ENCODE data around the gene COL18A1. TPM values are rescaled to one million over a fixed set of nuclear protein-coding genes. Genes with fewer than 3 reads are reported as not detected.

COL18A1 gene
- total RNA-seq, 2 donors from 2014 or later: 117 to 134 TPM

- no peak for DNase-seq (ENCODE audit: low spot score)
- Histone ChIP-seq H3K4me3 (peak overlapping the region in 1 of 2 donors; percentile 77), H3K27ac (peak overlapping the region in 1 of 2 donors; percentile 90), H3K36me3 (no peaks in the 10 kb centered on the region), H3K9me3 (no peaks in the 10 kb centered on the region), H3K4me1 (peaks cover 0 to 80% of the 10 kb centered on the region in 2 donors), H3K27me3 (no peaks in the 10 kb centered on the region)
- TF ChIP-seq CTCF (IDR thresholded peaks at IDR 0.05): no peak
Observed at GRCh38 chr21:45407629-45408247, 2.8 kb downstream of the COL18A1 start.

DNA sequence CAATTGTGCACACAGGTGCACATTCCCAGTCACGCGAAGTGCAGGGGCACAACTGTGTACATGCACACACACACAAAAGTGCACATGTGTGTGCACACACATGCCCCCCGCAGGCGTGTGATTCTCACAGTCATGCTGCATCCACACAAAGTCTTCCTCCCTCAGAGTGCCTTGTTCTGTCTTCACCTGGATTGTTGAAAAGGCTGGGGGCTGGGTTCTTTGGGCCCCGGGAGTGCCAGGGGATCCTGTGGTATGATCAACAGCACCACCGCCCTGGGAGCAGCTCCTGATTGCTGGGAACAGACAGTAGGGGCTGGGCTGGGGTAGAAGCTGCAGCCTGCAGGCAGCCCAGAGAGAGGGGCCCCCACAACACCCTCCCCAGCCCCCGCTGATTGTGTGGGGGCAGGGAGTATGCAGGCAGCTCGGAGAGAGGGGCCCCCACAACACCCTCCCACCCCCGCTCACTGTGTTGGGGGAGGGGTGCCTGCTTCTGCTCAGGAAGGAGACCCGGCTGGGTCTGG, 3.4 kb downstream of the COL18A1 start:
- no peak for TF ChIP-seq CTCF (IDR thresholded peaks at IDR 0.05)
- Histone ChIP-seq H3K27ac (peak overlapping the region; percentile 90 to 91), H3K9me3 (no peaks in the 10 kb centered on the region), H3K27me3 (no peaks in the 10 kb centered on the region), H3K36me3 (no peaks in the 10 kb centered on the region), H3K4me3 (no peak overlapping the region), H3K4me1 (peaks cover 0 to 86% of the 10 kb centered on the region in 2 donors)
- no peak for DNase-seq (ENCODE audit: low spot score)

GRCh38 chr21:45408801-45409261, 3.9 kb downstream of the COL18A1 start:
- peaks cover 0 to 89% of the 10 kb centered on the region in 2 donors for H3K4me1 ChIP-seq
- TF ChIP-seq CTCF (IDR thresholded peaks at IDR 0.05): no peak
- H3K36me3 ChIP-seq: no peaks in the 10 kb centered on the region
- peak overlapping the region; percentile 90 to 91 for H3K27ac ChIP-seq
- H3K4me3 ChIP-seq: no peak overlapping the region
- H3K9me3 ChIP-seq: no peaks in the 10 kb centered on the region
- H3K27me3 ChIP-seq: no peaks in the 10 kb centered on the region
- no peak for DNase-seq (ENCODE audit: low spot score)

DNA sequence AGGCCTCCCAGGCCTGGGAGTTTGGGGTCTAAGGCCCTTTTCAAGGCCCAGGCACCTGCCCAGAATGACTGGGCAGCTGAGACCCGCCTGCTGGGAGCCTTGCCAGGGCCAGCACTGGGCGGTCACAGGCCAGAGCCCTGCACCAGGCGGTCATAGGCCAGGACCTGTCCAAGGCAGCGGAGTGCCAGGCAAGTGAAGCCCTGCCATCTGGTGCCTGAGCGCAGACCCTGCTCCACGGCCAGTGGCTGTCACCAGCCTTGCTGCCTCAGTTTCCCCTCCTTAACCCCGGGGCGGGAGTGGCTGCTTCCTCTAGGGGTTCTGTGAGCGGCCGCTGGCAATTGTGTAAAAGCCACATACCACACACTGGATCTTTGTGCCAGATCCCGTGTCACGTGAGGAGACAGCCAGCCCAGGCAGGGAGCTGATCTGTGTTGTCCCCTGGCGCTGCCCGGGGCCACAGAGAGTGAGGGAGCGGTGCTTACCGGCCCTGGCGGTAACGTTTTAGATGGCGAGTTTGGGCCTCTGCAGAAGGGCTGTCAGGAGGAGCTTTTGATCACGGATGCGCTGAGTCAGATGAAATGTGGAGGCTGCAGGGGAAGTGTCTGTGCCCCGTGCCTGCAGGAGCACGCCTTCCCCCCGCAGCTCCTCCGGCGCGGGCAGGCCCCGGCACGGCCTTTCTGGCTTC, 4.6 kb downstream of the COL18A1 start:
- Histone ChIP-seq H3K27me3 (no peaks in the 10 kb centered on the region), H3K27ac (peak overlapping the region; percentile 90 to 91), H3K4me3 (no peak overlapping the region), H3K36me3 (no peaks in the 10 kb centered on the region), H3K4me1 (peaks cover 0 to 89% of the 10 kb centered on the region in 2 donors), H3K9me3 (no peaks in the 10 kb centered on the region)
- DNase-seq (ENCODE audit: low spot score): no peak
- TF ChIP-seq CTCF (IDR thresholded peaks at IDR 0.05): no peak

DNA sequence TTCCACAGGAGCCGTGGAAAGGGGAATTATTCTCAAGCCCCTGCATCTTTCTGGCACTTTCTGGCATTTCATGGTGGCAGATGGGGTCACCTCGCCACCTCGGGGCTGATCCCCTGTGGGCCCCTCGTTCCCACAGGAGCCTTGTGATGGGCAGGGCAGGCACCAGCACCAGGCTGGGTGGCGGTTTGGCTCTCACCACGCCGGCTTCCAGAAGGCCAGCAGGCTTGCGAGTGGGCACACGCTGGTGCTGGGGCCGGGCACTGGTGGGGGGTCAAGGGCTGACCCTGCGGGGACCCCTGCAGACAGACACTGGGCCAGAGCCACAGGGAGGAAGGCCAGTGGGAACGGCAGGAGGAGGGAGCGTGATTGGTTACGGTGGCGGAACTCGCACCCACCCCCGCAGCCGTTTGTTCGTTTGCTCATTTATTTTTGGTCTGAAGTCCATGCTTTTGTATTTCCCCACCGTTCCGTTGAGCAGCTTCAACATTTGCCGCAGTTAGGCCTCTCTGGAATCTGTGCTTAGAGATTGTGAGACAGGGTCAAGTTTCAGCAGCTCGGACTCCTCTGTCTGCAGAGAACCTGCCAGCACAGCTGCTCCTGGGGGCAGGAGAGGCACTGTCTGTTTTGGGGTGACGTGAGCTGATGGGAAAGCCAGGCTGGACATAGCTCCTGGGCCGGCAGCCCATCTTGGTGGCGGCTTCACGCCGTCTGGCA, 5.3 kb downstream of the COL18A1 start:
- Histone ChIP-seq H3K27ac (peak overlapping the region; percentile 90 to 91), H3K27me3 (no peaks in the 10 kb centered on the region), H3K4me3 (no peak overlapping the region), H3K36me3 (no peaks in the 10 kb centered on the region), H3K9me3 (no peaks in the 10 kb centered on the region), H3K4me1 (peaks cover 0 to 92% of the 10 kb centered on the region in 2 donors)
- no peak for DNase-seq (ENCODE audit: low spot score)
- no peak for TF ChIP-seq CTCF (IDR thresholded peaks at IDR 0.05)

Measured in right atrium auricular region (tissue), 2 donors.